GM19467 (cell line): ENCODE results near the gene WNK2.
"Not testable (repeated sequence)": the region's sequence is repeated elsewhere in the genome, so short reads cannot be mapped to it uniquely, and the experiment has no call there.

Source experiments
- ATAC-seq: cut with Tn5 transposase; IDR thresholded peaks from one replicate; pipeline ENCODE4 v1.9.1; 2021; ENCODE audit warnings: mild to moderate bottlenecking, moderate library complexity; ENCODE audit not compliant: unreplicated experiment

WNK2 gene

GRCh38 chr9:93233033-93233432 lies 49.1 kb downstream of the WNK2 start:
- ATAC-seq = no peak

- ATAC-seq = no peak
Measured at GRCh38 chr9:93234600-93234999, 50.7 kb downstream of the WNK2 start.

- no peak for ATAC-seq
Measured at GRCh38 chr9:93235300-93235960, 51.5 kb downstream of the WNK2 start.

- ATAC-seq = no peak
Measured at GRCh38 chr9:93236541-93237206, 52.7 kb downstream of the WNK2 start.

GRCh38 chr9:93237540-93237939 lies 53.6 kb downstream of the WNK2 start:
- ATAC-seq = no peak

- no peak for ATAC-seq
Measured at GRCh38 chr9:93238953-93239925, 55.3 kb downstream of the WNK2 start.

GRCh38 chr9:93240891-93241334 lies 57.0 kb downstream of the WNK2 start:
- ATAC-seq = no peak

- ATAC-seq = no peak
Measured at GRCh38 chr9:93243112-93243511, 59.2 kb downstream of the WNK2 start.

GRCh38 chr9:93244101-93244500 lies 60.2 kb downstream of the WNK2 start:
- no peak for ATAC-seq

GRCh38 chr9:93244510-93245436 lies 60.8 kb downstream of the WNK2 start:
- no peak for ATAC-seq

GRCh38 chr9:93245437-93245970 lies 61.6 kb downstream of the WNK2 start:
- ATAC-seq = no peak

GRCh38 chr9:93246111-93246510 lies 62.2 kb downstream of the WNK2 start:
- ATAC-seq = no peak

- ATAC-seq = no peak
Measured at GRCh38 chr9:93246526-93246925, 62.6 kb downstream of the WNK2 start.

GRCh38 chr9:93247099-93247865 lies 63.3 kb downstream of the WNK2 start:
- no peak for ATAC-seq

GRCh38 chr9:93247892-93248291 lies 64.0 kb downstream of the WNK2 start:
- no peak for ATAC-seq

GRCh38 chr9:93248386-93249040 lies 64.6 kb downstream of the WNK2 start:
- ATAC-seq = no peak

GRCh38 chr9:93250185-93250584 lies 66.2 kb downstream of the WNK2 start:
- no peak for ATAC-seq

GRCh38 chr9:93251309-93251708 lies 67.4 kb downstream of the WNK2 start:
- not testable (repeated sequence) for ATAC-seq
